ENCODE measurements around the gene PGF. TPM values are rescaled to one million over a fixed set of nuclear protein-coding genes. Genes with fewer than 3 reads are reported as not detected.

PGF gene
- total and polyA plus RNA-seq, 4 donors: 0.61 to 4.5 (median 1.8) TPM

GRCh38 chr14:74921053-74921620, 34.3 kb downstream of the PGF start:
- Histone ChIP-seq H3K27ac (ENCODE audit: low read depth in 1 of 2, low read length in 2 of 2) (no peak overlapping the region), H3K4me3 (ENCODE audit: low read depth in 1 of 3, low read length in 3 of 3) (no peak overlapping the region), H3K9ac (ENCODE audit: low read depth in 1 of 2, low read length in 2 of 2) (no peak overlapping the region), H3K4me1 (ENCODE audit: control insufficient read depth in 4 of 4, insufficient read depth in 4 of 4, low read length in 3 of 4) (peaks cover 0 to 13% (median 3%) of the 10 kb centered on the region in 4 donors), H3K36me3 (ENCODE audit: control insufficient read depth in 4 of 4, insufficient read depth in 3 of 4, low read depth in 1 of 4, low read length in 3 of 4) (no peaks in the 10 kb centered on the region), H3K27me3 (ENCODE audit: control insufficient read depth in 4 of 4, insufficient read depth in 4 of 4, low read length in 3 of 4) (peaks cover 0 to 2% (median 0%) of the 10 kb centered on the region in 4 donors), H3K9me3 (ENCODE audit: control insufficient read depth in 4 of 4, low read length in 3 of 4) (no peaks in the 10 kb centered on the region)
- no peak for DNase-seq (ENCODE audit: low spot score)
- WGBS: 94% methylated on average over 19 of the region's 19 CpGs
- TF ChIP-seq REST (IDR thresholded peaks at IDR 0.05) (no peak), TAF1 (conservative IDR thresholded peaks at IDR 0.05) (no peak), ZBTB33 (IDR thresholded peaks at IDR 0.05) (no peak), JUND (IDR thresholded peaks at IDR 0.05) (no peak), RXRA (IDR thresholded peaks at IDR 0.05) (no peak), SP1 (IDR thresholded peaks at IDR 0.05) (no peak), YY1 (IDR thresholded peaks at IDR 0.05) (no peak)

GRCh38 chr14:74920281-74920680, 35.1 kb downstream of the PGF start:
- peaks cover 0 to 13% (median 3%) of the 10 kb centered on the region in 4 donors for H3K4me1 ChIP-seq (ENCODE audit: control insufficient read depth in 4 of 4, insufficient read depth in 4 of 4, low read length in 3 of 4)
- H3K36me3 ChIP-seq (ENCODE audit: control insufficient read depth in 4 of 4, insufficient read depth in 3 of 4, low read depth in 1 of 4, low read length in 3 of 4): no peaks in the 10 kb centered on the region
- TF ChIP-seq NR2F2 (IDR thresholded peaks at IDR 0.05) (no peak), RXRA (IDR thresholded peaks at IDR 0.05) (no peak), HNF4G (IDR thresholded peaks at IDR 0.05) (no peak), REST (IDR thresholded peaks at IDR 0.05) (no peak)
- H3K9me3 ChIP-seq (ENCODE audit: control insufficient read depth in 4 of 4, low read length in 3 of 4): no peaks in the 10 kb centered on the region
- no peak for DNase-seq (ENCODE audit: low spot score)
- H3K9ac ChIP-seq (ENCODE audit: low read depth in 1 of 2, low read length in 2 of 2): no peak overlapping the region
- H3K27ac ChIP-seq (ENCODE audit: low read depth in 1 of 2, low read length in 2 of 2): no peak overlapping the region
- H3K4me3 ChIP-seq (ENCODE audit: low read depth in 1 of 3, low read length in 3 of 3): no peak overlapping the region
- H3K27me3 ChIP-seq (ENCODE audit: control insufficient read depth in 4 of 4, insufficient read depth in 4 of 4, low read length in 3 of 4): peaks cover 0 to 2% (median 0%) of the 10 kb centered on the region in 4 donors
- 90% methylated on average over 4 of the region's 4 CpGs for WGBS

Data from liver (tissue), 9 donors.